GM21390 (cell line): ENCODE data around the gene PTOV1.
A peak's percentile ranks its signal among the peaks of the same experiment; 100 is the strongest.
"Not testable (repeated sequence)": the region's sequence is repeated elsewhere in the genome, so short reads cannot be mapped to it uniquely, and the experiment has no call there.

Source experiments
- ATAC-seq: cut with Tn5 transposase; IDR thresholded peaks from one replicate; pipeline ENCODE4 v1.9.1; 2021; ENCODE audit not compliant: unreplicated experiment

The PTOV1 gene

GRCh38 chr19:49817964-49818648, 32.9 kb upstream of the PTOV1 start, which contains the start of gene MED25:
Gene MED25, plus strand, starts transcription at chr19:49818289. Its CDS starts 53 bp downstream, at chr19:49818342.
- peak; percentile 71 for ATAC-seq

- no peak for ATAC-seq
These were observed 32.1 kb upstream of the PTOV1 start for GRCh38 chr19:49818649-49819370.

- ATAC-seq, result not testable (repeated sequence)
These were observed 31.4 kb upstream of the PTOV1 start for GRCh38 chr19:49819452-49820115.

GRCh38 chr19:49820125-49820524, 30.8 kb upstream of the PTOV1 start:
- no peak for ATAC-seq

GRCh38 chr19:49823472-49823871, 27.5 kb upstream of the PTOV1 start:
- ATAC-seq, result no peak

- ATAC-seq, result no peak
These were observed 26.3 kb upstream of the PTOV1 start for GRCh38 chr19:49824662-49825061.

GRCh38 chr19:49827034-49827433, 23.9 kb upstream of the PTOV1 start:
- ATAC-seq, result no peak

- no peak for ATAC-seq
These were observed 21.8 kb upstream of the PTOV1 start for GRCh38 chr19:49829200-49829599.

GRCh38 chr19:49829721-49830120, 21.2 kb upstream of the PTOV1 start:
- ATAC-seq, result no peak

- ATAC-seq, result no peak
These were observed 20.2 kb upstream of the PTOV1 start for GRCh38 chr19:49830766-49831165.

- no peak for ATAC-seq
These were observed 19.4 kb upstream of the PTOV1 start for GRCh38 chr19:49831592-49831991.

GRCh38 chr19:49832556-49832955, 18.4 kb upstream of the PTOV1 start:
- no peak for ATAC-seq

GRCh38 chr19:49833599-49833998, 17.4 kb upstream of the PTOV1 start:
- ATAC-seq, result no peak

- no peak for ATAC-seq
These were observed 15.4 kb upstream of the PTOV1 start for GRCh38 chr19:49835562-49835961.

- ATAC-seq, result no peak
These were observed 14.6 kb upstream of the PTOV1 start for GRCh38 chr19:49836176-49837008.

- ATAC-seq, result no peak
These were observed 14.0 kb upstream of the PTOV1 start for GRCh38 chr19:49837009-49837310.

- no peak for ATAC-seq
These were observed 13.5 kb upstream of the PTOV1 start for GRCh38 chr19:49837425-49837824.

- ATAC-seq, result no peak
These were observed 11.9 kb upstream of the PTOV1 start for GRCh38 chr19:49838885-49839588.

- ATAC-seq, result no peak
These were observed 11.2 kb upstream of the PTOV1 start for GRCh38 chr19:49839713-49840112.

GRCh38 chr19:49840321-49840720, 10.6 kb upstream of the PTOV1 start:
- no peak for ATAC-seq
